Activated CD8-positive, alpha-beta T cell treated with anti-CD3 and anti-CD28 coated beads for 36 hours (primary cell): ENCODE data around the gene KIF6. TPM values are rescaled to one million over a fixed set of nuclear protein-coding genes. Genes with fewer than 3 reads are reported as not detected.

Experiments used
- ATAC-seq: fragments of 200-7000 bp; cut with Tn5 transposase; one replicate; pipeline ENCODE4 v1.10.0; 2021; ENCODE audit warnings: mild to moderate bottlenecking, moderate library complexity
- CTCF ChIA-PET: fragments of 350-600 bp; sonication (Branson Sonifier 250); formaldehyde crosslinking; loops from one replicate; lab custom pipeline; 2021; ENCODE audit warnings: antibody characterized with exemption; lab: Charles Lee
- POLR2A ChIA-PET: fragments of 350-600 bp; sonication (Branson Sonifier 250); formaldehyde crosslinking; loops from one replicate; lab custom pipeline; 2021; ENCODE audit warnings: antibody characterized with exemption; lab: Charles Lee
- DNase-seq: peaks from one replicate; pipeline ENCODE4 v3.0.0-alpha.2; 2020
- H3K27ac Mint-ChIP-seq: one replicate; pipeline ENCODE4 v1.8.0; 2021; ENCODE audit warnings: mild to moderate bottlenecking, mixed read lengths
- H3K27me3 Mint-ChIP-seq: one replicate; pipeline ENCODE4 v1.8.0; 2021; ENCODE audit warnings: mixed read lengths
- H3K36me3 Mint-ChIP-seq: one replicate; pipeline ENCODE4 v1.8.0; 2021; ENCODE audit warnings: low read depth, mixed read lengths
- H3K4me1 Mint-ChIP-seq: one replicate; pipeline ENCODE4 v1.8.0; 2021; ENCODE audit warnings: low read depth, mixed read lengths
- H3K4me3 Mint-ChIP-seq: one replicate; pipeline ENCODE4 v1.8.0; 2021; ENCODE audit warnings: mild to moderate bottlenecking, moderate library complexity, mixed read lengths
- H3K9me3 Mint-ChIP-seq: one replicate; pipeline ENCODE4 v1.8.0; 2021; ENCODE audit warnings: mixed read lengths
- intact Hi-C: fragments of 100-400 bp; cut with micrococcal nuclease; formaldehyde crosslinking; loops from one replicate; pipeline ENCODE4 v1.10.0; 2022
- total RNA-seq, 2 experiments: library from RNA; stranded (reverse); gene quantifications; one replicate each; pipeline ENCODE4 v1.2.3, GENCODE V29; 2021
- TF ChIP-seq, protein P1 (sequence below): fragments of 200-600 bp; IDR thresholded peaks from one replicate; pipeline ENCODE4 v1.8.0; 2022; ENCODE audit warnings: antibody characterized with exemption, mild to moderate bottlenecking

The KIF6 gene
- total RNA-seq, 2 experiments from 2014 or later, result 0.13 to 0.14 TPM

- H3K9me3 Mint-ChIP-seq, result no peaks in the 10 kb centered on the region
- intact Hi-C loops, result no loop called here
- DNase-seq, result no peak
- H3K27me3 Mint-ChIP-seq, result peaks cover 9% of the 10 kb centered on the region
- H3K4me3 Mint-ChIP-seq, result no peak overlapping the region
- no peaks in the 10 kb centered on the region for H3K4me1 Mint-ChIP-seq
- ATAC-seq, result no peak
- TF ChIP-seq, protein P1, sequence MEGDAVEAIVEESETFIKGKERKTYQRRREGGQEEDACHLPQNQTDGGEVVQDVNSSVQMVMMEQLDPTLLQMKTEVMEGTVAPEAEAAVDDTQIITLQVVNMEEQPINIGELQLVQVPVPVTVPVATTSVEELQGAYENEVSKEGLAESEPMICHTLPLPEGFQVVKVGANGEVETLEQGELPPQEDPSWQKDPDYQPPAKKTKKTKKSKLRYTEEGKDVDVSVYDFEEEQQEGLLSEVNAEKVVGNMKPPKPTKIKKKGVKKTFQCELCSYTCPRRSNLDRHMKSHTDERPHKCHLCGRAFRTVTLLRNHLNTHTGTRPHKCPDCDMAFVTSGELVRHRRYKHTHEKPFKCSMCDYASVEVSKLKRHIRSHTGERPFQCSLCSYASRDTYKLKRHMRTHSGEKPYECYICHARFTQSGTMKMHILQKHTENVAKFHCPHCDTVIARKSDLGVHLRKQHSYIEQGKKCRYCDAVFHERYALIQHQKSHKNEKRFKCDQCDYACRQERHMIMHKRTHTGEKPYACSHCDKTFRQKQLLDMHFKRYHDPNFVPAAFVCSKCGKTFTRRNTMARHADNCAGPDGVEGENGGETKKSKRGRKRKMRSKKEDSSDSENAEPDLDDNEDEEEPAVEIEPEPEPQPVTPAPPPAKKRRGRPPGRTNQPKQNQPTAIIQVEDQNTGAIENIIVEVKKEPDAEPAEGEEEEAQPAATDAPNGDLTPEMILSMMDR, result no peak
- H3K27ac Mint-ChIP-seq, result no peak overlapping the region
- ChIA-PET CTCF (no interaction called here), POLR2A (no interaction called here)
- no peaks in the 10 kb centered on the region for H3K36me3 Mint-ChIP-seq
Measured at GRCh38 chr6:39572661-39573340, 152.4 kb downstream of the KIF6 start.

- intact Hi-C loops, result no loop called here
- Mint-ChIP-seq H3K27ac (no peak overlapping the region), H3K36me3 (no peaks in the 10 kb centered on the region)
Measured at GRCh38 chr6:39568896-39569295, 156.3 kb downstream of the KIF6 start.

DNA sequence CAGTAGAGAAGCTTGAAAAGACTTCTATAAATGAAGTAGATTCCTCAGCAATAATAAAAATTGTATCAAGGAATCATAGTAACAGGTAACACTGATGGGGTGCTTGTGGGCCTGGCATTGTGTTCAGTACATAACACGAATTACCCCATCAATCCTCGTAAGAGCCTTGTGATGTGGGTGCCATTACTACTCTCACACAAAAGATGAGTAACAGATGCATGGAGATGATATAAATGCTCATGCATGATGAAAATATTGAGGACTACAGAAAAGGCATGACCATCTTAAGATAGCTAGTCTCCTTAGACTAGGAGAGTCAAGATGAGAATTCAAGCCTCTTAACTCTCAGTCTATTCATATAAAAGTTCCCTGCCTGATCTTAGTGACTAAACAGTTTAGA lies 158.1 kb downstream of the KIF6 start:
- DNase-seq, result no peak
- intact Hi-C loops, result no loop called here
- H3K27ac Mint-ChIP-seq, result no peak overlapping the region
- H3K4me1 Mint-ChIP-seq, result no peaks in the 10 kb centered on the region
- CTCF ChIA-PET, result no interaction called here
- POLR2A ChIA-PET, result no interaction called here
- no peaks in the 10 kb centered on the region for H3K9me3 Mint-ChIP-seq
- TF ChIP-seq, protein P1, result no peak
- H3K4me3 Mint-ChIP-seq, result no peak overlapping the region
- no peaks in the 10 kb centered on the region for H3K36me3 Mint-ChIP-seq
- peaks cover 6% of the 10 kb centered on the region for H3K27me3 Mint-ChIP-seq
- ATAC-seq, result no peak

More at GRCh38 chr6:39568896-39569295, 156.3 kb downstream of the KIF6 start:
- TF ChIP-seq, protein P1, result no peak
- ATAC-seq, result no peak
- no peaks in the 10 kb centered on the region for H3K9me3 Mint-ChIP-seq
- ChIA-PET POLR2A (no interaction called here), CTCF (no interaction called here)
- DNase-seq, result no peak
- H3K27me3 Mint-ChIP-seq, result peaks cover 7% of the 10 kb centered on the region
- H3K4me3 Mint-ChIP-seq, result no peak overlapping the region
- H3K4me1 Mint-ChIP-seq, result no peaks in the 10 kb centered on the region

GRCh38 chr6:39566456-39566855 lies 158.8 kb downstream of the KIF6 start:
- TF ChIP-seq, protein P1, result no peak
- H3K9me3 Mint-ChIP-seq, result no peaks in the 10 kb centered on the region
- ATAC-seq (no peak), DNase-seq (no peak)
- no peaks in the 10 kb centered on the region for H3K4me1 Mint-ChIP-seq
- H3K4me3 Mint-ChIP-seq, result no peak overlapping the region
- POLR2A ChIA-PET, result no interaction called here
- H3K36me3 Mint-ChIP-seq, result no peaks in the 10 kb centered on the region
- peaks cover 6% of the 10 kb centered on the region for H3K27me3 Mint-ChIP-seq
- CTCF ChIA-PET, result no interaction called here
- intact Hi-C loops, result no loop called here
- H3K27ac Mint-ChIP-seq, result no peak overlapping the region

- no peaks in the 10 kb centered on the region for H3K4me1 Mint-ChIP-seq
- H3K9me3 Mint-ChIP-seq, result no peaks in the 10 kb centered on the region
- intact Hi-C loops, result no loop called here
- ATAC-seq (no peak), DNase-seq (no peak)
- H3K27ac Mint-ChIP-seq, result no peak overlapping the region
- TF ChIP-seq, protein P1, result no peak
- ChIA-PET CTCF (no interaction called here), POLR2A (no interaction called here)
- H3K27me3 Mint-ChIP-seq, result peaks cover 2% of the 10 kb centered on the region
- H3K4me3 Mint-ChIP-seq, result no peak overlapping the region
- H3K36me3 Mint-ChIP-seq, result no peaks in the 10 kb centered on the region
Measured at GRCh38 chr6:39565956-39566355, 159.3 kb downstream of the KIF6 start.
